ENCODE measurements around the gene GALNT16. TPM values are rescaled to one million over a fixed set of nuclear protein-coding genes. Genes with fewer than 3 reads are reported as not detected.
"Not testable (repeated sequence)": the region's sequence is repeated elsewhere in the genome, so short reads cannot be mapped to it uniquely, and the experiment has no call there.

GALNT16 gene
- polyA plus RNA-seq, 4 donors, result 3.5 to 30.8 (median 4.6) TPM

DNA sequence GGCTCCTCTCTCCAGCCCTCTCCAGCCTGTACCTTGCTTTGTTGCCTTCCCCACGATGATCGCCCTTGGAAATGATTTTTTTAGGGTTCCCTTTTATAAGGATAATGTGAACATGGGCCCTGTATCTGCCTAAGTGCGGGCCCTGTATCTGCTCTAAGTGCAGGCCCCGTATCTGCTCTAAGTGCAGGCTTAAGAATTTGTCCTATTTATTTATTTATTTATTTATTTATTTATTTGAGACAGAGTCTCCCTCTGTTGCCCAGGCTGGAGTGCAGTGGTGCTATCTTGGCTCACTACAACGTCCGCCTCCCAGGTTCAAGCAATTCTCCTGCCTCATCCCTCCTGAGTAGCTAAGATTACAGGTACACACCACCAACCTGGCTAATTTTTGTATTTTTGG is 22.5 kb downstream of the GALNT16 start:
- DNase-seq (ENCODE audit: low read depth in 4 of 4, low spot score in 3 of 4), result no peak

DNA sequence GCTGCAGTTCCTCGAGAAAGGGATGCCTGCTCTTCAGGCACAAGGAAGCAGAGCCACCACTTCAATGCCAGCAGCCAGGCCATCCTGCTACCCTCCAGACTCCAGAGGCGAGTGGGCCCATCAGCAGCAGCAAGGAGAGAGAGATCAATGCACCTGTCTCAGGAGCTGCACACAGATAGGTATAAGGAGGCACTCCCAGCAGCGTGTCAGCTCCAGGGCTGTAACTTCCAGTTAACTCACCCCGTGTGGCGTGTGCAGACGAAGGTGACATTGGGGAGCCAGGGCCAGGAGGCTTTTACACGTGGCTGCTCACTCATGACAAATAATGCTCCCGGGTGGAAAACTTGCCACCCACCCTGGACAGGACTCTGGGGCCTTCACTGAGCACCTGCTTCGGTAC is 24.2 kb downstream of the GALNT16 start:
- no peak for DNase-seq (ENCODE audit: low read depth in 4 of 4, low spot score in 3 of 4)

DNA sequence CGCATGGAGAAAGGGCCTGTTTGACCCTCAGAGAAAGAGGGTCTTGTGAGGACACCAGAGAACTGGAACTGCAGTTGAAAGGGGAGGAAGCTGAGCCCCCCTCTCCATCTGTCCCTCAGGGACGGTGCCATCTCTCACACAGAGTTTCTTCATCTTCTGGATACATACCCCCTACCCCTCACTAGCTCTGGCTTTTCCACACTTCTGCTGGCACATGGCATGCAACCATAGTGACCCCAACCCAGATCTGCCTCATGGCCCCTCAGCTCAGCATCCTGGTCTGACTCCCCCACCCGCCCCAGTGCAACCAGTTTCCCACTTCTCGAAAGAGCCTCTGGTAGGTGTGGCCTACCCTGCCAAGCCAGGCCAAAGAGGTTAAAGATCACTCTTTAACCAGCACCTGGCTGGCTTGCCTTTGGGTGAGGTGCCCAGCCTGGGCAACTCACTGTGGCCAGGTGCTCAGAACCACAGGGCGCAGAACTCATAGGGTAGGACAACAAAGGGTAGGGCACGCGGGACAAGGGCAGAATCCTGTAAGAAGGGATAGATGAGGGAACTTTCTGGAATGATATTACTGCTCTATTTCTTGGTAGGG is 25.8 kb downstream of the GALNT16 start:
- DNase-seq (ENCODE audit: low read depth in 4 of 4, low spot score in 3 of 4), result no peak

DNA sequence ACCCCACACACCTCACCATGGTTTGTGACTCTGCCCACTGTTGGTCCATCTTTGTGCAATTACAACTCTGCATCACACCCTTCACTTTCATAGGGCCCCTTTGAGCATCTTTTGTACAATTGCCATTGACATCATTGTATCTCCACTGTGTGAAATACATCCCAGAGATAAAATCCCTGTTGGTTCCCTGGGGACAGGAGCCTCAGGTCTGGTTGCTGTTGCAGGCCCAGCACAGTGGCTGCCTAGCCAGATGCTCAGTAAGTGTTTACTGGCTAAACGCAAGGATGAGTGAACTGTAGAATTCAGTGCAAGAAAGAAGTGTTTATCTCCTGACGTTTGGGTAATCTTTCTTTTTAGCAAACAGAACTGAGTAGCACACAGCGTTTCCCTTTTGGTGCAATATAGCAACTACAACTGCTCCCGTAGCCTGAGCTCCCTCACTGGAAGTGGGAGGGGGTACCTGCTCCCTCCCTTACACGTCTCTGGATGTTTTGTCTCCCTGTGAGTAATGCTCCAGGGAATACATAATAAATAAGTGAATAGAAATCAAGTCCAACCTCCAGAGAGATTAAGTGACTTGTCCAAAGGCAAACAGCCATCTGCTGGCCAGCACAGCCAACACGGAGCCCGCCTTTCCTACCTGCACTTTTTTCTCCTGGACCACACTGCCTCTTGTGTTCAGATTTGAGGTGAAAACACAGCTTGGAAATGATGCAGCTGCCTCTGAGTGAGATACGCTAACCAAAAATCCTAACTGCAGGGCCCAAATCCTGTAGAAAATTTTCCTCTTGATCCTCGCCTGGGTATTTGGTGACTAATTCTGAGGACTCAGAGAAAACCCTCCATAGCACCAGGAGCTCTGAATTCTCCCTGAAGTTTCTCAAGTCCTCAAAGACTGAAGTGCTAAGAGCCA is 27.4 kb downstream of the GALNT16 start:
- DNase-seq (ENCODE audit: low read depth in 4 of 4, low spot score in 3 of 4), result no peak

DNA sequence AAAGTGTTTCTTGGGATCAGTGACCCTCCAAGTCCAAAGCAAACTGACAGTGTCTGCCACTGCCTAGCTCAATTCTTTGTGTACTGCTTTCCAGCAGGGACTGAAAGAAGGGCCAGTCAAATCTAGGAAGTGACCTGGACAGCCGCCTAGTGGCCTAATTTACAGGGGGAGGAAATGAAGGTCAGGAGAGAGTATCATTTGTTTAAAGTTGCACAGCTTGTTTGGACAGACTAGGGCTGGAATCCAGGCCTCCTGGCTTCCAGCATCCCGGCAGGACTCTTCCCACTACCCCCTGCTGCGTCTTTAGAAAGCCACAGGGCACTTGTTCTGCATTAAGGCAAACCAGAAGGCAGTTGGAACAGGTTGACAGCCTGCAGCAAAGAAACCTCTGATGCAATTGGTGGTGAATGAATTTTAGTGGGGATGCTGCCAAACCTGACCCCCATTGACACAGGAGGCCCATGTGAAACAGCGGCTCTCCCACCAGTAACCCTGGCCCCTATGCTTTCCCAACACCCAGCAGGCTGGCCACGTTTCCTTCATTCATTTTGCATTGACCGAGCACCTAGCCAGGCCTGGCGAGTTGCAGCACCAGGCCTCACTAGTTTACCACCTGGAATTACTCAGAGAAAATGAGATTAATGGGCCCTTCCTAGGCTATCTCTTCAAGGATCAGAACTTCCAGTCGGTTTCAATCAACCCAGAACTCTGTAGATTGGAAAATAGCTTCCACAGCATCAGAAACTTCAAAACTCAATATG is 28.2 kb downstream of the GALNT16 start:
- DNase-seq (ENCODE audit: low read depth in 4 of 4, low spot score in 3 of 4), result peak in 2 of 4 donors; percentile 2 to 22

DNA sequence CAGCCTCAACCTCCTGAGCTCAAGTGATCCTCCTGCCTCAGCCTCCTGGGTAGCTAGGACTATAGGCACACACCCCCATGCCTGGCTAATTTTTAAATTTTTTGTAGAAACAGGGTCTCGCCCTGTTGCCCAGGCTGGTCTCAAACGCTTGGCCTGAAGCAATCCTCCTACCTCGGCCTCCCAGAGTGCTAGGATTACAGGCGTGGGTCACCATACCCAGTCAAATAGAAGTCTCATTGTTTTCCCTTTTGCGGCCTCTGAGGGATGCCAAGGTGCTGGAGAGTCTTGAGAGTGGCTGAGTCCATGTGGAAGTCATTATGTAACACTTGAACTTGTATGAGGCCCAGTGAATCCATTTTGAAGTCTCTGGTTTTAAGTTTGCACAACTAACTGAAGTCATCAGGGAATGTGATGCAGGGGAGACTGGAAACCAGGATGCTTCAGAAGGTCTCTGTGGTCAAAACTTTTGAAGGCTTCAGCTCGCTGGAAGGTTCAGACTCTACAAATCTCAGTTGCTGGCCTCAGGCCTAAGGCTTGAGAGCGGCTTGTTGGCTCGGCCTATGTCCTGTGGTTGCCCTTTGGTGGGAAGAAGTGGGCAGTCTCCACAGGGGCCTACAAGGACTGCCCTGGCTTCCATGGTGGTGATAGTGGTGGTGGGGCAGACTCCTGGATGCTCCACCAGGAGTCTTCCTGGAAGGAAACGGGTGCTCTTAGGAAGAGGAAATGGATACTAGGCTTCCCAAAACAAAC is 29.2 kb downstream of the GALNT16 start:
- no peak for DNase-seq (ENCODE audit: low read depth in 4 of 4, low spot score in 3 of 4)

DNA sequence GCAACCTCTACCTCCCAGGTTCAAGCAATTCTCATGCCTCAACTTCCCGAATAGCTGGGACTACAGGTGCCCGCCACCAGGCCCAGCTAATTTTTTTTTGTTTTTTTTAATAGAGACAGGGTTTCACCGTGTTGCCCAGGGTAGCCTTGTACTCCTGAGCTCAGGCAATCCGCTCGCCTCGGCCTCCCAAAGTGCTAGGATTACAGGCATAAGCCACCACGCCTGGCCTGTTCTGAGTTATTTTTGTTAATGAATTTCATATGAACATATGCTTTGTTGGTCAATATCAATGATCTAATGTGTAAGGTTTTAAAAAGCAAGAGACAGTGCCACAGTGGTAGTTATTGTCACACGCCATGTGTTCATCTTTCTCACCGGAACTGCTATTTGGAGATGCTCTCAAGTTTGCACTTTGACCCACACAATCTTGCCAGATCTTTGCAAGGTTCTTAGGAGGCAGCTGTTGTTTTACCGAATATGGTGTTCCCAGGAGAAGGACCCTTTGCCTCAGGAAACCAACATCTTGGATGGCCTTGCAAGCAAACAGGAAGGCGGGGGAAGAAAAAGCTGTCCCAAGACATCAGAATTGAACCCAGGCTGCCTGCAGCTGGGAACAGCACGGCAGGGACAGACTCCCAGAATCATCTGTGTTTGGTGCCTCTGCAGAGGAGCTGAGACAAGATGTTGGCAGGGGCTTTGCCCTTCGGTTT is 30.0 kb downstream of the GALNT16 start:
- no peak for DNase-seq (ENCODE audit: low read depth in 4 of 4, low spot score in 3 of 4)

DNA sequence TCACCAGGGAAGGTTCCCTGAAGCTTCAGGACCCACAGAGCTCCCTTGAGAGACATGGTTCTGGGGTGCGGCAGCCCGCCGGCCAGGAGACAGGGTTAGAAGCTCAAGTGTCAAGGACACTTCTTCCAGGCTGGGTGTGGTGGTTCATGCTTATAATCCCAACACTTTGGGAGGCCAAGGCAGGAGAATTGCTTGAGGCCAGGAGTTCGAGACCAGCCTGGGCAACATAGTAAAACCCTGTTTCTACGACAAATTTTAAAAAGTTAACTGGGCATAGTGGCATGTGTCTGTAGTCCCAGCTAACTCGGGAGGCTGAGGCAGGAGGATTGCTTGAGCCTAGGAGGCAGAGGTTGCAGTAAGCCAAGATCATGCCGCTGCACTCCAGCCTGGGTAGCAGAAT is 30.9 kb downstream of the GALNT16 start:
- not testable (repeated sequence) for DNase-seq (ENCODE audit: low read depth in 4 of 4, low spot score in 3 of 4)

DNA sequence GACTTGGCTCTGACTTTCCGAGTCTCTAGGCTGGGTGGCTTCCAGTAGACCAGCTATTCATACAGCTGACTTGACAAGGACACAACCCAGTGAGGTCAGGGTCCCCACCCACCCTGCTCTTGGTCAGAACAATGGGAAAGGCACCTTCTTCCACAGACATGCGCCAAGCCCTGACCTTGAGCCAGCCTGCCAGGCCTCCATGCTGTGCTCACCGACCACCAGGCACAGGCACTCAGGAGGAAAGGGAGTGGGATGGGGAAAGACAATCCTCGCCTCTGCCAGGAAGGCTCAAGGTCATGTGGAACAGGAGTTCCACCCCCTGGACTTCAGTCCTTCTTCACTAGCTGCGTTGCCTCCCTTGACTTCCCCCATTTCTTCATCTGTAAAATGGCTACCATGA is 31.4 kb downstream of the GALNT16 start:
- no peak for DNase-seq (ENCODE audit: low read depth in 4 of 4, low spot score in 3 of 4)

DNA sequence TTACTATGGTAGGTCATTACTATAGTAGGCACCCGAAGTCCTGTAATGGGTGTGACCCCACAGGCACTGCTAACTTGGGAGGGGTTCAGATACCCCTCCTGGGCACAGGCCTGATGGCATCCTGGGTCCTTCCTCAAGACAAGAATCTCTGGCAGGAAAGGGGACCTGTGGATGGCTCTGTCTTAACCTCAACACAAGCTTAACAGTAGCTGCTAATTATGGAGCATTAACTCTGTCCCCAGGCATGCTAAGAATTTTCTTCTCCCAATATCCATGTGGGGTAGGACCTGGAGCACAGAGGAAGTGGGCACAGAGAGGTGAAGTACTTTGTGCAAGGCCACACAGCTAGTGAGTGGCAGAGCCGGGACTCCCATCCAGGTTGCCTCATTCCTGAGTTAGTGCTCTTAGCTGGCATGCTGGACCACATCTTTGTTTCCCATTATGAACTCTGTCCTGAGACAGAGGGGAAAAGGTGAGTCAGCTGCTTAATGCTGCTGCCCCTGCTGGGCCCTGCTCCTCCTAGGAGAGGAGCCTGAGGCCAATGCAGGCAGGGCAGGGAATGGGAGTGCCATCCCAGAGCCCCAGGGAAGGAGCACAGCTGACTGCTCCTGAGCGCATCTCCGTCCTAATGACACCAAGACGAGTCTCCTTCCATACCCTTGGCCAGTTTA is 32.1 kb downstream of the GALNT16 start:
- no peak for DNase-seq (ENCODE audit: low read depth in 4 of 4, low spot score in 3 of 4)

DNA sequence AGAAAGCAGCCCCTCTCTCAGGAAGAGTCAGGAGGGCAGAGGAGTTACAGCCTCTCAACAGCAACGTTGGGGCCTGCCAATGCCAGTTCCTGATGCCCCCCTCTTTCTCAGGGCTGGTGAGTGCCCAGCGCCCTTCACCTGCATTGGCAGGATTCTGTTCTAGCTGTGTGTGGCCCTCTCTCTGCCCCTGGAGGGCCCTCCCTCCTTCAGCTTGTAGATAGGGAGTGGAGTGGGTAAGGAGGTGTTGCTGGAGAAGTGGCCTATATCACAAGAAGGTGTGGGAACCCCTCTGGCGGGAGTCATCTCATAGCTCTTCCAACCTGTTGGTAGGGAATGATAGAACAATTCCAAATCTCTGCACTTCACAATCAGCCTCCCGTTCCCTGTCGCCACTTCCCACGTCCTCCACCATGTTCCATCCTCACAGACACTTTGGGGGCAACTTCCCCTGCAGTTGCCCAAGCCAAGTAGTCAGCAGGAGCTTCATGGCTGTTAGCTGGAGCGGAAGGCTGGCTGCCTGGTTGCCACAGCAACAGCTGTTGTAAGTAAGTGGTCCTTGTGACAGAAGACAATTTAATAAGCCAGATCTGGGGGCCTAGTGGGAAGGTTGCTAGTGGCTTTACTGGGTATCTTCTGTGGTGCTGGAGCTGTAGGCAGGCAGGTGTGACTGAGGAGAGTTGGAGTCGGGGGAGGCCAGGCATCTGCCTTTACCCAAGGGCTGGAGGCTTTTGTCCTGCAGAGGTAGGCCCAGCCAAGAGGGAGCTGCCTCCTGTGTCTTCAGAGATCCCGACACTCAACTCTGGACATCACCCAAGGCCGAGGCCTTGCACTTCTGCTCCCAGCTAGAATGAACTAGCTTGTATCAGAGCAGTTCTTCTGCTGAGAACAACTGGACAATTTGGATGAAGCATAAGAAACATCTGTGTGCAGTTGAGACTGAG is 38.4 kb downstream of the GALNT16 start:
- DNase-seq (ENCODE audit: low read depth in 4 of 4, low spot score in 3 of 4), result no peak

DNA sequence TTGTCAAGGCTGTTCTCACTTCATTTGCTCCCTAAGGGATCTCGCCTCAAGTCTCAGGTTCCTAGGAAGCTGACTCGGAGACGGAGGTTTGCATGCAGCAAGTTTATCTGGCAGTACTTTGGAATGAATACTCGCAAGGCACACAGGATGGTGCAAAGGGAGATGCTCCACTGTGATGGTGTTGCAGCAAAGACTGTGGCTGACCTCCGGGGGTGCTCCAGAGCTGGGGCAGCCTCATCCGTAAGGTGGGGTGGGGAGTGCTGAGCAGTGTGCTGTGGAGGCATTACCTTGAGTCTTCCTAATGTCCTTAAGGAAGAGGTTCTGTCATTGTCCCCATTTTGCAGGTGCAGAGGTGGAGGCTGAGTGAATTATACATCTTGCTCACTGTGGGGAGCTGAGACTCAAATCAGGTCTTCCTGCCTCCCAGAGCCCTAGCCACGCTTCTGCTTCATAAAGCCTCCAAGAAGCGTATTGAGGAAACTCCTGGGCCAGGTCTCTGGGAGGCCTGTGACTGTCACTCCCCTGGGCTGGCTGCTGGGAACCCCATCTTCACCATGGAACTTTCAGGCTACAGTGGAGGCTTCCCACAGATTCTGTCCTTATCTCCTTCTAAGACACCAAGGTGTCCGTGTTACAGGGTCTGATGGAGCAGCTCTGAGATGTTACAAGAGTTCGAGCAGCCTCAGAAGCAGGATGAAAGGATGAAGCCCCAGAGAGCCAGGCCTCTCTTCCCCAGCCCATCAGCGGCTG is 39.5 kb downstream of the GALNT16 start:
- no peak for DNase-seq (ENCODE audit: low read depth in 4 of 4, low spot score in 3 of 4)

DNA sequence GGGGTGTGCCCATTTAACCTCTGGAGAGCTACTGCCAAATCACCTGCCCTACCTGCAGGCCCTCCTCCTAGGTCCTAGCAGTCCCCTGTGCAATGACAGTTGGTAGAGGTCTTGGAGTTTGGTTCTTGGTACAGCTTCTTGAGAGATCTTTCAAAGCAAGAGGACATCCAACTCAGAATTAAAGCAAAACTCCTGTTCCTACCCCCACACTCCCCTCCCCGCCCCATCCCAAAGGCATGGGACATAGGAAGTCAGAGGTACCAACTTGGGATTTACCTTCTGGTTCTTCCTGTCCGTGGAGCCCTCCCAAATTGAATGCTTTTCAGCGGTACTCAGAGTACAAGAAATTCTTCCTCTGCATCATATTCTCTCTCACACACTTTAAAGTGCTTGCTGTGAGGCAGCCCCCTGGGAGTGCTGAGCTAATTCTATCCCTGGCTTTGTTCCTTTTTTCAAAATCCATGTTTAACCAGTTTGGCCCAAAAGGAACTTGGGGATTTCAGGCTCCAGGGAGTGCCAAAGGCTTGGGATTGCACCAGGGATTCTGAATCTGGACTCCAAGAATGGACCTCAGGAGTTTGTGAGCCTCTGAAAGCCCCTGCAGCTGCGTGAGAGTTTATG is 40.8 kb downstream of the GALNT16 start:
- DNase-seq (ENCODE audit: low read depth in 4 of 4, low spot score in 3 of 4), result no peak

DNA sequence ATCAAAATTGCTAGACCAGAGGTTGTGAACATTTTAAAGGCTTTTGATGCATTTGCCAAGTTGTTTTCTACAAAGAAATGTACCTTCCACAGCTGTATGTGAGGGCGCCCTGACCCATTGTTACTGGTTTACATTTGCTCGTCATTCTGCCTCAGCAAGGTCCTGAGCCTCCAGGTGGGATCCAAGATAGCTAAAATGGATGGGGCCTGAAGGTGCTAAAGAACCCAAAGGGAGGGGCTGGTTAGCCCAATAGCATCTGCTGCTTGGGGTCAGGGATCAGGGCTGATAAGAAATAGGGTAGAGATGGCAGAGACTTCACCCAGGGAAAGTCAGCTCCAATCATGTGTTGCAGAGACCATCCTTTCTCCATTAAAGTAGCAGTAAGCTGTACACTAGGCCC is 43.1 kb downstream of the GALNT16 start:
- DNase-seq (ENCODE audit: low read depth in 4 of 4, low spot score in 3 of 4), result no peak

DNA sequence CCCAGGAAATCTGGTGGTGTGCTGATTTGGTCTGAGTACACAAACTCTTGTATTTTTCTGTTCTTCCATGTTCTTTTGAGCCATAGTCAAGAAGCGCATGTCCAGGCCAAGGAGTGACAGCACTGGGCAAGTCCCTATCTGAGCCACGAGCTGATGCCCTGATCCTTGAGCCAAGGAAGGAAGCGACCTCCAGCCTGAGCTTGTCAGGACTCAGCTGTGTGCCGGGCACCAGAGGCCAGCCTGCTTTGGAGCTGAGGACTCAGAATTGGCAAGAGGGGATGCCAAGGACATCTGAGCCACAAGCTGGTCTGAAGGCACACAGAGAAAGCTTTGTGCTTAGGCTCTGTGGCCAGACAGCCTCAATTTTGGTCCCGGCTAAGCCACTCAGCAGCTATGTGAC is 52.6 kb downstream of the GALNT16 start:
- DNase-seq (ENCODE audit: low read depth in 4 of 4, low spot score in 3 of 4), result no peak

DNA sequence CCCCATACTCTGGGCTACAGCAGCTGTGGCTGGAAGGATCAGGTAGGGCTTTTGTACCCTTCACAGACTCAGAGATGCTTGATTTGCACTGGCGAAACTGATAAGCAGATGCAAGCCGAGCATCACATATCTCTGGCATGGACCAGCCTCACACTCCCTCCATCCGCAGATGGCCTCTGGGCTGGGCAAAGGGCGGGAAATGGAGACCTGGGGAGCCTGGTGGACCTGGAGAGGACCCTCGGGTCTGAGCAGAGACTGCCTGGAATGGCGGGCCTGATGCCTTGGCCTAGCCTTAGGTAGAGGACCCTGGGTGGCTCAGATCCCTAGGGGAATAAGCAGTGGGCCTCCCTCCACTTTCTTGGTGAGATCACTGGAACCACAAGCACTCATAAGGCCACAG is 53.2 kb downstream of the GALNT16 start:
- no peak for DNase-seq (ENCODE audit: low read depth in 4 of 4, low spot score in 3 of 4)

DNA sequence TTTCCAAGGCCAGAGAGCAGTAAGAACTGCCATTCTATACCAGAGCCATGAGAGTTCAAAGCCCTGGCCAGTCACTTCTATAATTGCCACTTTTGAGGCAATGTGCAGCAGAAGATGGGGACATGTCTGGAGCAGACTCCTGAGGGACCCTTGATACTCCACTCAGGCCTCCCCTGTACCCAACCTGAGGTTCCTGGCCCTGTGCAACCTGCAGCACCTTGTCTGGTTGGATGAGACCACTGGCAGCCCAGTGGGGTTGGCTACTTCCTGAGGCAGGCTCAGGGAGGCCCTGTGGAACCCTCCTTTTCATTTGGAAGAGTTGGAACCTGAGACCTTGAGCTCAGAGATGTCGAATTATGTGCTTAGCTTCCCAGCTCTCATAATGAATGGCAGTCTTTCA is 54.4 kb downstream of the GALNT16 start:
- DNase-seq (ENCODE audit: low read depth in 4 of 4, low spot score in 3 of 4), result no peak
